HG03565 (cell line): ENCODE measurements around the gene REC8.

ENCODE experiments used
- ATAC-seq: cut with Tn5 transposase; IDR thresholded peaks from one replicate; pipeline ENCODE4 v1.9.1; 2021; ENCODE audit warnings: mild to moderate bottlenecking, moderate library complexity; ENCODE audit not compliant: unreplicated experiment

Gene REC8

GRCh38 chr14:24137529-24138395 is 34.1 kb upstream of the REC8 start:
- no peak for ATAC-seq

- ATAC-seq: no peak
Observed at GRCh38 chr14:24138396-24139271, 33.2 kb upstream of the REC8 start.

- no peak for ATAC-seq
Observed at GRCh38 chr14:24139272-24139934, 32.5 kb upstream of the REC8 start.

- ATAC-seq: peak; percentile 76
Observed at GRCh38 chr14:24141097-24141880, 30.6 kb upstream of the REC8 start, which contains the start of gene EMC9. Gene EMC9 (minus strand): TSS chr14:24141591. CDS start chr14:24141304, 287 bp downstream.

GRCh38 chr14:24143511-24143910 is 28.4 kb upstream of the REC8 start:
- no peak for ATAC-seq

- ATAC-seq: no peak
Observed at GRCh38 chr14:24144451-24144850, 27.4 kb upstream of the REC8 start.

- no peak for ATAC-seq
Observed at GRCh38 chr14:24145219-24145618, 26.7 kb upstream of the REC8 start.

- ATAC-seq: no peak
Observed at GRCh38 chr14:24145690-24146452, 26.0 kb upstream of the REC8 start.

- ATAC-seq: peak; percentile 39
Observed at GRCh38 chr14:24146453-24146977, 25.4 kb upstream of the REC8 start, which contains the start of gene PSME2. Gene PSME2 (minus strand): TSS chr14:24146610. CDS start chr14:24146581, 29 bp downstream.

GRCh38 chr14:24146978-24147760 is 24.7 kb upstream of the REC8 start, which contains the start of gene RNF31:
Gene RNF31 (plus strand): TSS chr14:24147498. CDS start chr14:24147699, 201 bp downstream.
- peak; percentile 73 for ATAC-seq

GRCh38 chr14:24147761-24148428 is 24.0 kb upstream of the REC8 start:
- no peak for ATAC-seq

GRCh38 chr14:24149302-24149969 is 22.4 kb upstream of the REC8 start:
- no peak for ATAC-seq

GRCh38 chr14:24150061-24150460 is 21.8 kb upstream of the REC8 start:
- no peak for ATAC-seq

GRCh38 chr14:24150567-24150966 is 21.3 kb upstream of the REC8 start:
- ATAC-seq: no peak

- no peak for ATAC-seq
Observed at GRCh38 chr14:24150993-24151392, 20.9 kb upstream of the REC8 start.

GRCh38 chr14:24151404-24152080 is 20.3 kb upstream of the REC8 start:
- no peak for ATAC-seq

- ATAC-seq: no peak
Observed at GRCh38 chr14:24155100-24155499, 16.8 kb upstream of the REC8 start.
